ENCODE results near the gene MSL2. TPM values are rescaled to one million over a fixed set of nuclear protein-coding genes. Genes with fewer than 3 reads are reported as not detected.

The MSL2 gene
- total and polyA plus RNA-seq, 2 of the 8 experiments (the other 6 are each of a cell fraction or from before 2014, with no cell fraction given): 9.1 to 41.8 TPM

DNA sequence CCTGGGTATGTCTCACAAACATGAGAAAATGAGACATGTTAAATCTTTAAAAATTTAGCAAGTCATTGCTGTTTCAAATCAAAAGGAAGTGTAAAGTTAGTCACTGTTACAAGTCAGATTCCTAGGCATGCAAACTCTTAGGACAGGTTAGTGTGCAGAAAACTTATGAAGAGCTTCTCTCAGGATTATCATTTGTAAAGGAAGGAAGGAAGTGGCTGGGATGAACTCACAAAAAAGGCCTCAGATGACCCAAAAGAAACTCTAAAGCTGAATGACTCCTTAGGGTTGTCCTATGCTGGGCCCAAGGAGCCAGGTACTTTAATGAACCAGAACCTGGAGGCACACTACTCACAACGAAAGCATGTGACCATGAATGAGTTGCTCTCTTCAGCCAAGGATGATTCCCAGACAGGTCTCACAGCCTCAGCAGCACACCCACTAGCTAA, 25.0 kb downstream of the MSL2 start (continued):
- TF ChIP-seq, protein P1, sequence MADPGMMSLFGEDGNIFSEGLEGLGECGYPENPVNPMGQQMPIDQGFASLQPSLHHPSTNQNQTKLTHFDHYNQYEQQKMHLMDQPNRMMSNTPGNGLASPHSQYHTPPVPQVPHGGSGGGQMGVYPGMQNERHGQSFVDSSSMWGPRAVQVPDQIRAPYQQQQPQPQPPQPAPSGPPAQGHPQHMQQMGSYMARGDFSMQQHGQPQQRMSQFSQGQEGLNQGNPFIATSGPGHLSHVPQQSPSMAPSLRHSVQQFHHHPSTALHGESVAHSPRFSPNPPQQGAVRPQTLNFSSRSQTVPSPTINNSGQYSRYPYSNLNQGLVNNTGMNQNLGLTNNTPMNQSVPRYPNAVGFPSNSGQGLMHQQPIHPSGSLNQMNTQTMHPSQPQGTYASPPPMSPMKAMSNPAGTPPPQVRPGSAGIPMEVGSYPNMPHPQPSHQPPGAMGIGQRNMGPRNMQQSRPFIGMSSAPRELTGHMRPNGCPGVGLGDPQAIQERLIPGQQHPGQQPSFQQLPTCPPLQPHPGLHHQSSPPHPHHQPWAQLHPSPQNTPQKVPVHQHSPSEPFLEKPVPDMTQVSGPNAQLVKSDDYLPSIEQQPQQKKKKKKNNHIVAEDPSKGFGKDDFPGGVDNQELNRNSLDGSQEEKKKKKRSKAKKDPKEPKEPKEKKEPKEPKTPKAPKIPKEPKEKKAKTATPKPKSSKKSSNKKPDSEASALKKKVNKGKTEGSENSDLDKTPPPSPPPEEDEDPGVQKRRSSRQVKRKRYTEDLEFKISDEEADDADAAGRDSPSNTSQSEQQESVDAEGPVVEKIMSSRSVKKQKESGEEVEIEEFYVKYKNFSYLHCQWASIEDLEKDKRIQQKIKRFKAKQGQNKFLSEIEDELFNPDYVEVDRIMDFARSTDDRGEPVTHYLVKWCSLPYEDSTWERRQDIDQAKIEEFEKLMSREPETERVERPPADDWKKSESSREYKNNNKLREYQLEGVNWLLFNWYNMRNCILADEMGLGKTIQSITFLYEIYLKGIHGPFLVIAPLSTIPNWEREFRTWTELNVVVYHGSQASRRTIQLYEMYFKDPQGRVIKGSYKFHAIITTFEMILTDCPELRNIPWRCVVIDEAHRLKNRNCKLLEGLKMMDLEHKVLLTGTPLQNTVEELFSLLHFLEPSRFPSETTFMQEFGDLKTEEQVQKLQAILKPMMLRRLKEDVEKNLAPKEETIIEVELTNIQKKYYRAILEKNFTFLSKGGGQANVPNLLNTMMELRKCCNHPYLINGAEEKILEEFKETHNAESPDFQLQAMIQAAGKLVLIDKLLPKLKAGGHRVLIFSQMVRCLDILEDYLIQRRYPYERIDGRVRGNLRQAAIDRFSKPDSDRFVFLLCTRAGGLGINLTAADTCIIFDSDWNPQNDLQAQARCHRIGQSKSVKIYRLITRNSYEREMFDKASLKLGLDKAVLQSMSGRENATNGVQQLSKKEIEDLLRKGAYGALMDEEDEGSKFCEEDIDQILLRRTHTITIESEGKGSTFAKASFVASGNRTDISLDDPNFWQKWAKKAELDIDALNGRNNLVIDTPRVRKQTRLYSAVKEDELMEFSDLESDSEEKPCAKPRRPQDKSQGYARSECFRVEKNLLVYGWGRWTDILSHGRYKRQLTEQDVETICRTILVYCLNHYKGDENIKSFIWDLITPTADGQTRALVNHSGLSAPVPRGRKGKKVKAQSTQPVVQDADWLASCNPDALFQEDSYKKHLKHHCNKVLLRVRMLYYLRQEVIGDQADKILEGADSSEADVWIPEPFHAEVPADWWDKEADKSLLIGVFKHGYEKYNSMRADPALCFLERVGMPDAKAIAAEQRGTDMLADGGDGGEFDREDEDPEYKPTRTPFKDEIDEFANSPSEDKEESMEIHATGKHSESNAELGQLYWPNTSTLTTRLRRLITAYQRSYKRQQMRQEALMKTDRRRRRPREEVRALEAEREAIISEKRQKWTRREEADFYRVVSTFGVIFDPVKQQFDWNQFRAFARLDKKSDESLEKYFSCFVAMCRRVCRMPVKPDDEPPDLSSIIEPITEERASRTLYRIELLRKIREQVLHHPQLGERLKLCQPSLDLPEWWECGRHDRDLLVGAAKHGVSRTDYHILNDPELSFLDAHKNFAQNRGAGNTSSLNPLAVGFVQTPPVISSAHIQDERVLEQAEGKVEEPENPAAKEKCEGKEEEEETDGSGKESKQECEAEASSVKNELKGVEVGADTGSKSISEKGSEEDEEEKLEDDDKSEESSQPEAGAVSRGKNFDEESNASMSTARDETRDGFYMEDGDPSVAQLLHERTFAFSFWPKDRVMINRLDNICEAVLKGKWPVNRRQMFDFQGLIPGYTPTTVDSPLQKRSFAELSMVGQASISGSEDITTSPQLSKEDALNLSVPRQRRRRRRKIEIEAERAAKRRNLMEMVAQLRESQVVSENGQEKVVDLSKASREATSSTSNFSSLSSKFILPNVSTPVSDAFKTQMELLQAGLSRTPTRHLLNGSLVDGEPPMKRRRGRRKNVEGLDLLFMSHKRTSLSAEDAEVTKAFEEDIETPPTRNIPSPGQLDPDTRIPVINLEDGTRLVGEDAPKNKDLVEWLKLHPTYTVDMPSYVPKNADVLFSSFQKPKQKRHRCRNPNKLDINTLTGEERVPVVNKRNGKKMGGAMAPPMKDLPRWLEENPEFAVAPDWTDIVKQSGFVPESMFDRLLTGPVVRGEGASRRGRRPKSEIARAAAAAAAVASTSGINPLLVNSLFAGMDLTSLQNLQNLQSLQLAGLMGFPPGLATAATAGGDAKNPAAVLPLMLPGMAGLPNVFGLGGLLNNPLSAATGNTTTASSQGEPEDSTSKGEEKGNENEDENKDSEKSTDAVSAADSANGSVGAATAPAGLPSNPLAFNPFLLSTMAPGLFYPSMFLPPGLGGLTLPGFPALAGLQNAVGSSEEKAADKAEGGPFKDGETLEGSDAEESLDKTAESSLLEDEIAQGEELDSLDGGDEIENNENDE (IDR thresholded peaks at IDR 0.05; ENCODE audit: insufficient replicate concordance, low read length): no peak
- TF ChIP-seq SP1 (IDR thresholded peaks at IDR 0.05; ENCODE audit: low read depth, low read length) (no peak), TEAD4 (IDR thresholded peaks at IDR 0.05; ENCODE audit: low read depth, low read length) (no peak), SUZ12 (IDR thresholded peaks at IDR 0.05; ENCODE audit: low read length) (no peak), BCL11A (IDR thresholded peaks at IDR 0.05; ENCODE audit: low read depth in 2 of 2, low read length in 2 of 2) (no peak), SIX5 (IDR thresholded peaks at IDR 0.05; ENCODE audit: low read depth, low read length) (no peak), SRF (IDR thresholded peaks at IDR 0.05; ENCODE audit: low read depth, low read length) (no peak), KDM5A (IDR thresholded peaks at IDR 0.05; ENCODE audit: low read length) (no peak), TCF12 (IDR thresholded peaks at IDR 0.05; ENCODE audit: low read depth, low read length) (no peak), NRF1 (IDR thresholded peaks at IDR 0.05; ENCODE audit: low read depth, low read length) (no peak)
- TF ChIP-seq, protein P2, sequence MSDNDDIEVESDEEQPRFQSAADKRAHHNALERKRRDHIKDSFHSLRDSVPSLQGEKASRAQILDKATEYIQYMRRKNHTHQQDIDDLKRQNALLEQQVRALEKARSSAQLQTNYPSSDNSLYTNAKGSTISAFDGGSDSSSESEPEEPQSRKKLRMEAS (IDR thresholded peaks at IDR 0.05): no peak
